Astrocyte (in vitro differentiated cells and primary cell): ENCODE data around the gene AOAH. TPM values are rescaled to one million over a fixed set of nuclear protein-coding genes. Genes with fewer than 3 reads are reported as not detected.

Source experiments
- DNase-seq: peaks from one replicate; pipeline ENCODE4 v3.0.0-alpha.2; 2010; ENCODE audit warnings: low read depth
- FAIRE-seq: peaks from 2 replicates; lab custom pipeline; 2011; peaks lifted over from hg19 to GRCh38; lab: Jason Lieb, UNC
- H2AFZ ChIP-seq: 2 replicates; pipeline ENCODE4 v1.6.0; 2012; ENCODE audit warnings: low read depth, low read length, inconsistent platforms
- H3K27ac ChIP-seq: 2 replicates; pipeline ENCODE4 v1.5.1; 2011; ENCODE audit warnings: low read depth, low read length, inconsistent platforms
- H3K27me3 ChIP-seq: 2 replicates; pipeline ENCODE4 v1.6.0; 2011; ENCODE audit warnings: low read length, inconsistent platforms; ENCODE audit not compliant: insufficient read depth
- H3K36me3 ChIP-seq: 2 replicates; pipeline ENCODE4 v1.5.1; 2011; ENCODE audit warnings: low read length, inconsistent platforms; ENCODE audit not compliant: insufficient read depth
- H3K4me1 ChIP-seq: 2 replicates; pipeline ENCODE4 v1.5.1; 2011; ENCODE audit warnings: low read length, inconsistent platforms; ENCODE audit not compliant: insufficient read depth
- H3K4me2 ChIP-seq: 2 replicates; pipeline ENCODE4 v1.6.0; 2012; ENCODE audit warnings: low read length, inconsistent platforms
- H3K4me3 ChIP-seq: 2 replicates; pipeline ENCODE4 v1.5.1; 2011; ENCODE audit warnings: low read depth, mild to moderate bottlenecking, low read length, inconsistent platforms; ENCODE audit not compliant: insufficient read depth
- H3K79me2 ChIP-seq: 2 replicates; pipeline ENCODE4 v1.6.0; 2012; ENCODE audit warnings: mild to moderate bottlenecking, low read length, inconsistent platforms; ENCODE audit not compliant: insufficient read depth
- H3K9ac ChIP-seq: 2 replicates; pipeline ENCODE4 v1.6.0; 2012; ENCODE audit warnings: mild to moderate bottlenecking, low read length, inconsistent platforms
- H3K9me3 ChIP-seq: 2 replicates; pipeline ENCODE4 v1.5.1; 2012; ENCODE audit warnings: low read depth, mild to moderate bottlenecking, low read length, inconsistent platforms; ENCODE audit not compliant: insufficient read depth
- H4K20me1 ChIP-seq: 2 replicates; pipeline ENCODE4 v1.6.0; 2012; ENCODE audit warnings: low read length, inconsistent platforms; ENCODE audit not compliant: insufficient read depth
- H3K27ac Mint-ChIP-seq: one replicate; pipeline ENCODE4 v1.8.0; 2021; ENCODE audit warnings: mild to moderate bottlenecking, mixed read lengths; ENCODE audit not compliant: unreplicated experiment
- H3K27me3 Mint-ChIP-seq: one replicate; pipeline ENCODE4 v1.8.0; 2021; ENCODE audit warnings: low read depth, mixed read lengths; ENCODE audit not compliant: unreplicated experiment
- H3K36me3 Mint-ChIP-seq: one replicate; pipeline ENCODE4 v1.8.0; 2021; ENCODE audit warnings: low read depth, mixed read lengths; ENCODE audit not compliant: unreplicated experiment
- H3K4me1 Mint-ChIP-seq: one replicate; pipeline ENCODE4 v1.8.0; 2021; ENCODE audit warnings: low read depth, mixed read lengths; ENCODE audit not compliant: unreplicated experiment
- H3K4me3 Mint-ChIP-seq: one replicate; pipeline ENCODE4 v1.8.0; 2021; ENCODE audit warnings: mild to moderate bottlenecking, moderate library complexity, mixed read lengths; ENCODE audit not compliant: unreplicated experiment
- H3K9me3 Mint-ChIP-seq: one replicate; pipeline ENCODE4 v1.8.0; 2021; ENCODE audit warnings: mild to moderate bottlenecking, mixed read lengths; ENCODE audit not compliant: unreplicated experiment
- CTCF ChIP-seq: IDR thresholded peaks from 2 replicates; pipeline ENCODE4 v1.5.1; 2011; ENCODE audit warnings: low read depth, mild to moderate bottlenecking, inconsistent platforms, low read length, moderate library complexity; ENCODE audit not compliant: insufficient read depth
- EZH2 ChIP-seq: IDR thresholded peaks from 2 replicates; pipeline ENCODE4 v1.6.1; 2012; ENCODE audit warnings: mild to moderate bottlenecking, low read length, inconsistent platforms; ENCODE audit not compliant: insufficient read depth
- total RNA-seq: library from RNA; stranded (reverse); gene quantifications from 2 replicates; pipeline ENCODE4 v1.2.1, GENCODE V29; 2021

The AOAH gene
- total RNA-seq, 1 donor from 2014 or later, result not detected

- DNase-seq, result no peak
- Histone ChIP-seq H3K79me2 (no peaks in the 10 kb centered on the region), H3K9ac (no peak overlapping the region), H3K36me3 (no peaks in the 10 kb centered on the region), H3K27me3 (peaks cover 2% of the 10 kb centered on the region), H3K4me1 (no peaks in the 10 kb centered on the region), H4K20me1 (no peaks in the 10 kb centered on the region), H2AFZ (no peak overlapping the region), H3K4me3 (no peak overlapping the region), H3K9me3 (no peaks in the 10 kb centered on the region), H3K27ac (no peak overlapping the region), H3K4me2 (no peak overlapping the region)
- Mint-ChIP-seq H3K27me3 (no peaks in the 10 kb centered on the region), H3K36me3 (no peaks in the 10 kb centered on the region), H3K4me1 (no peaks in the 10 kb centered on the region), H3K27ac (no peak overlapping the region), H3K4me3 (no peak overlapping the region), H3K9me3 (peaks cover 7% of the 10 kb centered on the region)
- no peak for FAIRE-seq
- TF ChIP-seq CTCF (no peak), EZH2 (no peak)
These were observed 260.0 kb downstream of the AOAH start for GRCh38 chr7:36464271-36464670.
